GM12878 (cell line): ENCODE measurements around the gene DZIP1L. TPM values are rescaled to one million over a fixed set of nuclear protein-coding genes. Genes with fewer than 3 reads are reported as not detected.

Experiments
- ATAC-seq: fragments of 200-7000 bp; cut with Tn5 transposase; 3 replicates; pipeline ENCODE4 v1.9.1; 2020; ENCODE audit warnings: mild to moderate bottlenecking, moderate library complexity
- BruUV-seq: library from RNA; stranded (reverse); fragments of 400-500 nt; replicated peaks from 2 replicates; lab custom pipeline; 2021; lab: Mats Ljungman, UMichigan
- CTCF ChIA-PET: fragments of 300-600 bp; sonication (Branson Sonifier 250); formaldehyde crosslinking; extraction: SDS; loops from one replicate; lab custom pipeline; 2021; ENCODE audit warnings: inconsistent platforms; lab: Yijun Ruan, JAX
- POLR2A ChIA-PET: fragments of 350-600 bp; formaldehyde crosslinking; extraction: SDS; loops from one replicate; lab custom pipeline; 2021; ENCODE audit warnings: inconsistent platforms; lab: Charles Lee
- RAD21 ChIA-PET: fragments of 300-600 bp; sonication (Branson Sonifier 250); formaldehyde crosslinking; loops from one replicate; lab custom pipeline; 2023; ENCODE audit warnings: antibody characterized with exemption; ENCODE audit not compliant: unreplicated experiment; lab: Charles Lee
- SMC1A ChIA-PET: fragments of 300-600 bp; sonication (Branson Sonifier 250); formaldehyde crosslinking; loops from one replicate; lab custom pipeline; 2023; ENCODE audit not compliant: unreplicated experiment, uncharacterized antibody; lab: Charles Lee
- DNase-seq: peaks from one replicate; pipeline ENCODE4 v3.0.0-alpha.2; 2011; ENCODE audit warnings: low read depth, low spot score
- FAIRE-seq: peaks from 3 replicates; lab custom pipeline; 2011; peaks lifted over from hg19 to GRCh38; lab: Jason Lieb, UNC
- H2AFZ ChIP-seq: 2 replicates; pipeline ENCODE4 v1.6.0; 2011; ENCODE audit warnings: low read depth, low read length, control low read depth; ENCODE audit not compliant: control insufficient read depth
- H3K27ac ChIP-seq: 2 replicates; pipeline ENCODE4 v1.5.1; 2011; ENCODE audit warnings: control low read depth; ENCODE audit not compliant: control insufficient read depth, insufficient read depth
- H3K27me3 ChIP-seq, 2 experiments: replicated peaks in 1 of 2; 2 replicates each; pipeline versions ENCODE4 v1.6.0 to v1.6.1; 2011; ENCODE audit warnings: low read length in 1 of 2; ENCODE audit not compliant: control insufficient read depth in 2 of 2, insufficient read depth in 2 of 2
- H3K36me3 ChIP-seq, 2 experiments: 2 replicates each; pipeline ENCODE4 v1.5.1; 2011; ENCODE audit warnings: low read length in 1 of 2; ENCODE audit not compliant: control insufficient read depth in 2 of 2, insufficient read depth in 2 of 2
- H3K4me1 ChIP-seq: 2 replicates; pipeline ENCODE4 v1.6.1; 2011; ENCODE audit warnings: mild to moderate bottlenecking, low read length, moderate library complexity, mixed read lengths; ENCODE audit not compliant: control insufficient read depth, insufficient read depth
- H3K4me2 ChIP-seq: 2 replicates; pipeline ENCODE4 v1.6.0; 2011; ENCODE audit warnings: control low read depth; ENCODE audit not compliant: control insufficient read depth, insufficient read depth
- H3K4me3 ChIP-seq: fragments of 200-600 bp; sonication (generic); 2 replicates; pipeline ENCODE4 v1.5.1; 2016
- H3K79me2 ChIP-seq: 2 replicates; pipeline ENCODE4 v1.6.0; 2011; ENCODE audit warnings: low read length; ENCODE audit not compliant: control insufficient read depth, insufficient read depth
- H3K9ac ChIP-seq: 2 replicates; pipeline ENCODE4 v1.8.0; 2011; ENCODE audit warnings: low read length, control low read depth, mixed read lengths; ENCODE audit not compliant: control insufficient read depth, insufficient read depth
- H3K9me3 ChIP-seq: replicated peaks from 3 replicates; pipeline ENCODE4 v1.5.1; 2011; ENCODE audit warnings: mild to moderate bottlenecking, low read length; ENCODE audit not compliant: control insufficient read depth, insufficient read depth
- H4K20me1 ChIP-seq: 2 replicates; pipeline ENCODE4 v1.6.0; 2011; ENCODE audit not compliant: control insufficient read depth, insufficient read depth
- ASH2L ChIP-seq: fragments of 300-600, 200-600 bp; sonication (generic); IDR thresholded peaks from 2 replicates; pipeline ENCODE4 v1.6.1; 2017; ENCODE audit warnings: low read depth, mild to moderate bottlenecking, borderline replicate concordance
- ETV6 ChIP-seq, 2 experiments: fragments of 450-650 bp in 1 of 2; IDR thresholded peaks in 1 of 2; conservative IDR thresholded peaks in 1 of 2; 2 replicates each; pipeline ENCODE4 v1.6.1; 2014; ENCODE audit warnings: antibody characterized with exemption in 1 of 2, borderline replicate concordance in 1 of 2, low read depth in 1 of 2, mild to moderate bottlenecking in 1 of 2, moderate library complexity in 1 of 2
- JUNB ChIP-seq: IDR thresholded peaks from 2 replicates; pipeline ENCODE4 v1.6.1; 2016; ENCODE audit warnings: antibody characterized with exemption, mild to moderate bottlenecking
- KAT2A ChIP-seq: conservative IDR thresholded peaks from 2 replicates; pipeline ENCODE4 v1.6.1; 2011; ENCODE audit warnings: low read depth, low read length; ENCODE audit not compliant: control insufficient read depth
- NBN ChIP-seq: fragments of 450-650 bp; IDR thresholded peaks from 2 replicates; pipeline ENCODE4 v1.6.1; 2016
- NFYA ChIP-seq: IDR thresholded peaks from 2 replicates; pipeline ENCODE4 v1.6.1; 2011; ENCODE audit warnings: low read depth, mild to moderate bottlenecking, low read length, improper control_type of control experiment, borderline replicate concordance
- NR2C1 ChIP-seq: fragments of 450-650 bp; IDR thresholded peaks from 2 replicates; pipeline ENCODE4 v1.6.1; 2017; ENCODE audit warnings: antibody characterized with exemption, mild to moderate bottlenecking, moderate library complexity
- NR2F1 ChIP-seq: fragments of 450-650 bp; conservative IDR thresholded peaks from 2 replicates; pipeline ENCODE4 v1.6.1; 2017; ENCODE audit warnings: mild to moderate bottlenecking
- PAX8 ChIP-seq: fragments of 450-650 bp; IDR thresholded peaks from 2 replicates; pipeline ENCODE4 v1.6.1; 2017; ENCODE audit warnings: mild to moderate bottlenecking, moderate library complexity
- POLR2AphosphoS5 ChIP-seq: IDR thresholded peaks from 2 replicates; pipeline ENCODE4 v1.6.1; 2011; ENCODE audit warnings: mild to moderate bottlenecking, low read length, inconsistent platforms
- RFX5 ChIP-seq: IDR thresholded peaks from 2 replicates; pipeline ENCODE4 v1.6.1; 2011; ENCODE audit warnings: low read depth, low read length, improper control_type of control experiment
- SMAD5 ChIP-seq: IDR thresholded peaks from 2 replicates; pipeline ENCODE4 v1.6.1; 2016; ENCODE audit warnings: antibody characterized with exemption, low read depth
- SP1 ChIP-seq: IDR thresholded peaks from one replicate; pipeline ENCODE4 v1.6.1; 2011; ENCODE audit warnings: low read depth, low read length
- ZBED1 ChIP-seq: IDR thresholded peaks from 2 replicates; pipeline ENCODE4 v1.6.1; 2016; ENCODE audit warnings: borderline replicate concordance
- ZNF274 ChIP-seq: IDR thresholded peaks from one replicate; pipeline ENCODE4 v1.8.0; 2011; ENCODE audit not compliant: insufficient read length, insufficient read depth
- ZNF384 ChIP-seq: IDR thresholded peaks from 2 replicates; pipeline ENCODE4 v1.6.1; 2012; ENCODE audit warnings: low read depth, mild to moderate bottlenecking, low read length, improper control_type of control experiment, borderline replicate concordance
- WGBS: methylation state at CpG from one replicate; pipeline ENCODE4 v1.1.6; 2016; ENCODE audit warnings: low lambda C conversion rate; ENCODE audit not compliant: insufficient replicate concordance, insufficient coverage; ENCODE audit errors: missing lambda C conversion rate; 5-methylcytosine and 5-hydroxymethylcytosine counted together
- in situ Hi-C: fragments of 300-500 bp; cut with MboI; formaldehyde crosslinking; loops from 9 replicates; pipeline ENCODE4 v1.14.3; 2018; ENCODE audit warnings: mixed read lengths
- intact Hi-C: fragments of 100-400 bp; cut with micrococcal nuclease; formaldehyde crosslinking; loops from one replicate; pipeline ENCODE4 v1.14.2; 2022; ENCODE audit not compliant: unreplicated experiment
- polyA plus RNA-seq, 11 experiments: library from polyadenylated mRNA; depleted of rRNA in 4 of 11; unstranded in 6 of 11; stranded (reverse) in 5 of 11; fragments of >200 nt; fragmentation: Nextera tagmentation in 4 of 11; fragmentation: Illumina TruSeq in 1 of 11; extraction: Ambion mirVana in 4 of 11; extraction: Trizol in 1 of 11; gene quantifications; 1 replicate in 1 of 11; 2 replicates in 10 of 11; pipeline versions ENCODE4 v1.2.1 to v1.2.3, GENCODE V29; 2011 to 2016; ENCODE audit warnings: inconsistent platforms in 2 of 11, missing spikeins in 2 of 11, low read depth in 1 of 11
- total RNA-seq, 4 experiments: library from RNA; depleted of rRNA in 3 of 4; stranded (reverse); fragments of >200 nt in 3 of 4; fragmentation: Illumina TruSeq in 1 of 4; extraction: Trizol in 1 of 4; gene quantifications; 2 replicates each; pipeline versions ENCODE4 v1.2.1 to v1.2.3, GENCODE V29; 2013 to 2021
- TF ChIP-seq, protein P1 (sequence below): fragments of 150-350 bp; IDR thresholded peaks from 2 replicates; pipeline ENCODE4 v1.6.1; 2016; ENCODE audit warnings: low read depth, low read length
- TF ChIP-seq, protein P2 (sequence below): fragments of 450-650 bp; IDR thresholded peaks from 2 replicates; pipeline ENCODE4 v1.6.1; 2017; ENCODE audit warnings: antibody characterized with exemption, mild to moderate bottlenecking, moderate library complexity

DZIP1L gene
- total and polyA plus RNA-seq, 10 of the 15 experiments (the other 5 are each of a cell fraction or from before 2014, with no cell fraction given): not detected

GRCh38 chr3:138042043-138042442 is 73.4 kb downstream of the DZIP1L start:
- H3K9ac ChIP-seq: no peak overlapping the region
- H3K9me3 ChIP-seq: no peaks in the 10 kb centered on the region; the same call in 1 of the 3 replicates
- H2AFZ ChIP-seq: no peak overlapping the region
- H3K79me2 ChIP-seq: no peaks in the 10 kb centered on the region
- no peak for FAIRE-seq
- H3K4me3 ChIP-seq: no peak overlapping the region
- no peaks in the 10 kb centered on the region for H3K36me3 ChIP-seq
- DNase-seq: no peak
- in situ Hi-C loops: loop anchor here (10.0 kb wide), 1 partner anchor 327 kb away; no protein-coding TSS in a partner anchor
- 43% methylated on average over 2 of the region's 2 CpGs for WGBS
- TF ChIP-seq NR2F1 (no peak), NR2C1 (no peak), SP1 (no peak), KAT2A (no peak), ASH2L (no peak), SMAD5 (no peak), POLR2AphosphoS5 (no peak), JUNB (no peak), ZBED1 (no peak), ZNF274 (no peak), ETV6 (conservative IDR thresholded peaks at IDR 0.05 in 1 of 2, IDR thresholded peaks at IDR 0.05 in 1 of 2; ENCODE audit: borderline replicate concordance in 1 of 2, low read depth in 1 of 2) (no peak), PAX8 (no peak), ZNF384 (no peak), RFX5 (no peak), NBN (no peak), NFYA (no peak)
- TF ChIP-seq, protein P1, sequence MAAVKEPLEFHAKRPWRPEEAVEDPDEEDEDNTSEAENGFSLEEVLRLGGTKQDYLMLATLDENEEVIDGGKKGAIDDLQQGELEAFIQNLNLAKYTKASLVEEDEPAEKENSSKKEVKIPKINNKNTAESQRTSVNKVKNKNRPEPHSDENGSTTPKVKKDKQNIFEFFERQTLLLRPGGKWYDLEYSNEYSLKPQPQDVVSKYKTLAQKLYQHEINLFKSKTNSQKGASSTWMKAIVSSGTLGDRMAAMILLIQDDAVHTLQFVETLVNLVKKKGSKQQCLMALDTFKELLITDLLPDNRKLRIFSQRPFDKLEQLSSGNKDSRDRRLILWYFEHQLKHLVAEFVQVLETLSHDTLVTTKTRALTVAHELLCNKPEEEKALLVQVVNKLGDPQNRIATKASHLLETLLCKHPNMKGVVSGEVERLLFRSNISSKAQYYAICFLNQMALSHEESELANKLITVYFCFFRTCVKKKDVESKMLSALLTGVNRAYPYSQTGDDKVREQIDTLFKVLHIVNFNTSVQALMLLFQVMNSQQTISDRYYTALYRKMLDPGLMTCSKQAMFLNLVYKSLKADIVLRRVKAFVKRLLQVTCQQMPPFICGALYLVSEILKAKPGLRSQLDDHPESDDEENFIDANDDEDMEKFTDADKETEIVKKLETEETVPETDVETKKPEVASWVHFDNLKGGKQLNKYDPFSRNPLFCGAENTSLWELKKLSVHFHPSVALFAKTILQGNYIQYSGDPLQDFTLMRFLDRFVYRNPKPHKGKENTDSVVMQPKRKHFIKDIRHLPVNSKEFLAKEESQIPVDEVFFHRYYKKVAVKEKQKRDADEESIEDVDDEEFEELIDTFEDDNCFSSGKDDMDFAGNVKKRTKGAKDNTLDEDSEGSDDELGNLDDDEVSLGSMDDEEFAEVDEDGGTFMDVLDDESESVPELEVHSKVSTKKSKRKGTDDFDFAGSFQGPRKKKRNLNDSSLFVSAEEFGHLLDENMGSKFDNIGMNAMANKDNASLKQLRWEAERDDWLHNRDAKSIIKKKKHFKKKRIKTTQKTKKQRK: no peak
- TF ChIP-seq, protein P2, sequence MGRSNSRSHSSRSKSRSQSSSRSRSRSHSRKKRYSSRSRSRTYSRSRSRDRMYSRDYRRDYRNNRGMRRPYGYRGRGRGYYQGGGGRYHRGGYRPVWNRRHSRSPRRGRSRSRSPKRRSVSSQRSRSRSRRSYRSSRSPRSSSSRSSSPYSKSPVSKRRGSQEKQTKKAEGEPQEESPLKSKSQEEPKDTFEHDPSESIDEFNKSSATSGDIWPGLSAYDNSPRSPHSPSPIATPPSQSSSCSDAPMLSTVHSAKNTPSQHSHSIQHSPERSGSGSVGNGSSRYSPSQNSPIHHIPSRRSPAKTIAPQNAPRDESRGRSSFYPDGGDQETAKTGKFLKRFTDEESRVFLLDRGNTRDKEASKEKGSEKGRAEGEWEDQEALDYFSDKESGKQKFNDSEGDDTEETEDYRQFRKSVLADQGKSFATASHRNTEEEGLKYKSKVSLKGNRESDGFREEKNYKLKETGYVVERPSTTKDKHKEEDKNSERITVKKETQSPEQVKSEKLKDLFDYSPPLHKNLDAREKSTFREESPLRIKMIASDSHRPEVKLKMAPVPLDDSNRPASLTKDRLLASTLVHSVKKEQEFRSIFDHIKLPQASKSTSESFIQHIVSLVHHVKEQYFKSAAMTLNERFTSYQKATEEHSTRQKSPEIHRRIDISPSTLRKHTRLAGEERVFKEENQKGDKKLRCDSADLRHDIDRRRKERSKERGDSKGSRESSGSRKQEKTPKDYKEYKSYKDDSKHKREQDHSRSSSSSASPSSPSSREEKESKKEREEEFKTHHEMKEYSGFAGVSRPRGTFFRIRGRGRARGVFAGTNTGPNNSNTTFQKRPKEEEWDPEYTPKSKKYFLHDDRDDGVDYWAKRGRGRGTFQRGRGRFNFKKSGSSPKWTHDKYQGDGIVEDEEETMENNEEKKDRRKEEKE: no peak
- TF ChIP-seq, all 136 proteins: peak for 0
- BruUV-seq: no TSS peak
- POLR2A ChIA-PET: no interaction called here
- Histone ChIP-seq H3K4me1 (peaks cover 27% of the 10 kb centered on the region), H3K4me2 (no peak overlapping the region), H3K27me3 (no peaks in the 10 kb centered on the region), H3K27ac (no peak overlapping the region), H4K20me1 (no peaks in the 10 kb centered on the region)
- CTCF ChIA-PET: interaction anchor here (0.7 to 2.9 kb wide), 7 partner anchors 8 to 70 kb away, joined by 3 to 21 read pairs (median 3); no protein-coding TSS in a partner anchor
- SMC1A ChIA-PET: interaction anchor here (0.7 to 1.9 kb wide), 5 partner anchors 10 to 1785 kb away, joined by 3 to 13 read pairs (median 3); no protein-coding TSS in a partner anchor
- intact Hi-C loops: no loop called here
- RAD21 ChIA-PET: interaction anchor here (1.1 to 1.6 kb wide), 4 partner anchors 9 to 53 kb away, joined by 3 to 7 read pairs (median 4); no protein-coding TSS in a partner anchor
- ATAC-seq: no peak
